Measurements from ENCODE around the gene PHOSPHO1.
"Not testable (repeated sequence)": the region's sequence is repeated elsewhere in the genome, so short reads cannot be mapped to it uniquely, and the experiment has no call there.

PHOSPHO1 gene

GRCh38 chr17:49191409-49191916 is 39.1 kb downstream of the PHOSPHO1 start:
- H3K4me3 ChIP-seq (ENCODE audit: low read depth, low read length) = peak overlapping the region; percentile 74
- TF ChIP-seq, protein P1, sequence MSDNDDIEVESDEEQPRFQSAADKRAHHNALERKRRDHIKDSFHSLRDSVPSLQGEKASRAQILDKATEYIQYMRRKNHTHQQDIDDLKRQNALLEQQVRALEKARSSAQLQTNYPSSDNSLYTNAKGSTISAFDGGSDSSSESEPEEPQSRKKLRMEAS (IDR thresholded peaks at IDR 0.05; ENCODE audit: low read depth, low read length) = no peak
- TF ChIP-seq POLR2A (IDR thresholded peaks at IDR 0.05; ENCODE audit: extremely low read depth, insufficient read length) (no peak), MYC (IDR thresholded peaks at IDR 0.05; ENCODE audit: low read depth, low read length) (no peak)
- TF ChIP-seq, protein P2, sequence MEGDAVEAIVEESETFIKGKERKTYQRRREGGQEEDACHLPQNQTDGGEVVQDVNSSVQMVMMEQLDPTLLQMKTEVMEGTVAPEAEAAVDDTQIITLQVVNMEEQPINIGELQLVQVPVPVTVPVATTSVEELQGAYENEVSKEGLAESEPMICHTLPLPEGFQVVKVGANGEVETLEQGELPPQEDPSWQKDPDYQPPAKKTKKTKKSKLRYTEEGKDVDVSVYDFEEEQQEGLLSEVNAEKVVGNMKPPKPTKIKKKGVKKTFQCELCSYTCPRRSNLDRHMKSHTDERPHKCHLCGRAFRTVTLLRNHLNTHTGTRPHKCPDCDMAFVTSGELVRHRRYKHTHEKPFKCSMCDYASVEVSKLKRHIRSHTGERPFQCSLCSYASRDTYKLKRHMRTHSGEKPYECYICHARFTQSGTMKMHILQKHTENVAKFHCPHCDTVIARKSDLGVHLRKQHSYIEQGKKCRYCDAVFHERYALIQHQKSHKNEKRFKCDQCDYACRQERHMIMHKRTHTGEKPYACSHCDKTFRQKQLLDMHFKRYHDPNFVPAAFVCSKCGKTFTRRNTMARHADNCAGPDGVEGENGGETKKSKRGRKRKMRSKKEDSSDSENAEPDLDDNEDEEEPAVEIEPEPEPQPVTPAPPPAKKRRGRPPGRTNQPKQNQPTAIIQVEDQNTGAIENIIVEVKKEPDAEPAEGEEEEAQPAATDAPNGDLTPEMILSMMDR (IDR thresholded peaks at IDR 0.05; ENCODE audit: low read depth, low read length) = no peak
- DNase-seq (ENCODE audit: low read depth) = no peak

DNA sequence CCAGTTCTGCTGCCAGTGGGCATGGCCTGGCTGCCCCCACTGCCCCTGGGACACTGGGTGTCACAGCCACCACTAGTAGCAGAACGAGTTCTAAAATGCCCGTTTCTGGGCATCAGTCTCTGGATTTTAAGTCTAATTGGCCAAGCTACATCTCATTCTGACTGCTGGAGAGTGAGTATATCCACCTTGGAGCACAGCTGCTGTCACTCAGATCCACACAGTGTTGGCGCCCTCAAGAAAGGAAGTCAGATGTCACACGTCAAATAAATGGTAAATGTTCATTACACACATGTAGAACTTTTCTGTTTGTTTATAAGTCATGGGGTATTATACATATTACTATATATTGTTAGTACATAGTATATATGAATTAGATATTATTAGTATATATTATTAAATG is 39.7 kb downstream of the PHOSPHO1 start:
- no peak overlapping the region for H3K4me3 ChIP-seq (ENCODE audit: low read depth, low read length)
- DNase-seq (ENCODE audit: low read depth) = peak; percentile 26
- TF ChIP-seq, protein P1 (IDR thresholded peaks at IDR 0.05; ENCODE audit: low read depth, low read length) = no peak
- TF ChIP-seq POLR2A (IDR thresholded peaks at IDR 0.05; ENCODE audit: extremely low read depth, insufficient read length) = no peak
- TF ChIP-seq, protein P2 (IDR thresholded peaks at IDR 0.05; ENCODE audit: low read depth, low read length) = no peak
- no peak for TF ChIP-seq MYC (IDR thresholded peaks at IDR 0.05; ENCODE audit: low read depth, low read length)

GRCh38 chr17:49187301-49187700 is 43.3 kb downstream of the PHOSPHO1 start:
- TF ChIP-seq, protein P2 (IDR thresholded peaks at IDR 0.05; ENCODE audit: low read depth, low read length) = no peak
- TF ChIP-seq MYC (IDR thresholded peaks at IDR 0.05; ENCODE audit: low read depth, low read length) = no peak
- no peak overlapping the region for H3K4me3 ChIP-seq (ENCODE audit: low read depth, low read length)
- DNase-seq (ENCODE audit: low read depth) = no peak

DNA sequence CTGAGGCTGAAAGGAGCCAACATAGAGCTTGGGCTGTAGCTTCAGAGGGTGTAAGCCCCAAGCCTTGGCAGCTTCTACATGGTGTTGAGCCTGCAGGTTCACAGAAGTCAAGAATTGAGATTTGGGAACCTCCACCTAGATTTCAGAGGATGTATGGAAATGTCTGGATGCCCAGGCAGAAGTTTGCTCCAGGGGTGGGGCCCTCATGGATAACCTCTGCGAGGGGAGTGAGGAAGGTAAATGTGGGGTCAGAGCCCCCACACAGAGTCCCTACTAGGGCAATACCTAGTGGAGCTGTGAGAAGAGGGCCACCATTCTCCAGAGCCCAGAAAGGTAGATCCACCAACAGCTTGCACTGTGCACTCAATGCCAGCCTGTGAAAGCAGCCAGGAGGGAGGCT is 45.2 kb downstream of the PHOSPHO1 start:
- not testable (repeated sequence) for H3K4me3 ChIP-seq (ENCODE audit: low read depth, low read length); DNase-seq (ENCODE audit: low read depth)

GRCh38 chr17:49184522-49184921 is 46.1 kb downstream of the PHOSPHO1 start:
- H3K4me3 ChIP-seq (ENCODE audit: low read depth, low read length); DNase-seq (ENCODE audit: low read depth): not testable (repeated sequence)

DNA sequence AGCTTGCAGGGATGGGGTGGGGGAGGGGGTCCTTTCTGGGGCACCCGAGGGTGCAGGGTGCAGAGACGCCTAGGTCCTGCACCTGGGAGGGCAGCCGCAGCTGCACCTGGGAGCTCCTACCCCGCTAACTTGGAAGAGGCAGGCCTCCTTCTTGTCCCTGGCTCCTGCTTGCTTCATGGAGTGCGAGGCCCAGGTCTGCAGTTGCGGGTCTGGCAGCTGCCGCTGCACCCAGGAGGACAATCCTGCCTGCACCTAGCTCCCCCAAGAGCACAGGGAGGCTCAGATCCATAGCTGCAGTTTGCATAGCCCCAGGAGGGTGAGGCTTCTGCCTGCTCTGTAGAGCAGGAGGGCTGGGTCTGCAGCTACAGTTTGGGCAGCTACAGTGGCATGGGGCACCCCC is 46.8 kb downstream of the PHOSPHO1 start:
- TF ChIP-seq, protein P2 (IDR thresholded peaks at IDR 0.05; ENCODE audit: low read depth, low read length) = no peak
- TF ChIP-seq MYC (IDR thresholded peaks at IDR 0.05; ENCODE audit: low read depth, low read length) = no peak
- TF ChIP-seq, protein P1 (IDR thresholded peaks at IDR 0.05; ENCODE audit: low read depth, low read length) = no peak
- TF ChIP-seq POLR2A (IDR thresholded peaks at IDR 0.05; ENCODE audit: extremely low read depth, insufficient read length) = no peak
- H3K4me3 ChIP-seq (ENCODE audit: low read depth, low read length) = no peak overlapping the region
- DNase-seq (ENCODE audit: low read depth) = no peak

DNA sequence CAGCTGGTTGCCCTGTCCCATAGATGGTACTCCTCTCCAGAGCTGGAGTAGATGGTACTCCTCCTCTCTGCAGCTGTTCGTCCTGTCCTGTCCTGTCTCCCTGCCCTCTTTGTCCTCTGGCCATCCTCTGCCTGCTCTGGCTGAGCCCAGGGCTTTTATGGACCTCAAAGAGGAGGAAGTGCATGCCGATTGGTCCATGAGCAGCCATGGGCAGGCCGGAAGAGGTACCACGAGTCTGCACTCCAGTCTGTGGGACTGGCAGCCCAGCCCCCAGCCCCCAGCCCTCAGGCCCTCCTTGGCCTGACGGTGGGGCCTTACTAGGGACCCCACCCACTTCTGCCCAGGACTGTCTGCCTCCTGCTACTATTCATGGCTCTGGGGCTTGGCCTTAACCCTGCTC is 47.2 kb downstream of the PHOSPHO1 start:
- TF ChIP-seq, protein P1 (IDR thresholded peaks at IDR 0.05; ENCODE audit: low read depth, low read length) = no peak
- TF ChIP-seq POLR2A (IDR thresholded peaks at IDR 0.05; ENCODE audit: extremely low read depth, insufficient read length) (no peak), MYC (IDR thresholded peaks at IDR 0.05; ENCODE audit: low read depth, low read length) (no peak)
- TF ChIP-seq, protein P2 (IDR thresholded peaks at IDR 0.05; ENCODE audit: low read depth, low read length) = no peak
- no peak for DNase-seq (ENCODE audit: low read depth)
- no peak overlapping the region for H3K4me3 ChIP-seq (ENCODE audit: low read depth, low read length)

All from NB4 (cell line).